ENCODE measurements around the gene TUBA1C.
A peak's percentile ranks its signal among the peaks of the same experiment; 100 is the strongest.
"Not testable (repeated sequence)": the region's sequence is repeated elsewhere in the genome, so short reads cannot be mapped to it uniquely, and the experiment has no call there.

The TUBA1C gene

DNA sequence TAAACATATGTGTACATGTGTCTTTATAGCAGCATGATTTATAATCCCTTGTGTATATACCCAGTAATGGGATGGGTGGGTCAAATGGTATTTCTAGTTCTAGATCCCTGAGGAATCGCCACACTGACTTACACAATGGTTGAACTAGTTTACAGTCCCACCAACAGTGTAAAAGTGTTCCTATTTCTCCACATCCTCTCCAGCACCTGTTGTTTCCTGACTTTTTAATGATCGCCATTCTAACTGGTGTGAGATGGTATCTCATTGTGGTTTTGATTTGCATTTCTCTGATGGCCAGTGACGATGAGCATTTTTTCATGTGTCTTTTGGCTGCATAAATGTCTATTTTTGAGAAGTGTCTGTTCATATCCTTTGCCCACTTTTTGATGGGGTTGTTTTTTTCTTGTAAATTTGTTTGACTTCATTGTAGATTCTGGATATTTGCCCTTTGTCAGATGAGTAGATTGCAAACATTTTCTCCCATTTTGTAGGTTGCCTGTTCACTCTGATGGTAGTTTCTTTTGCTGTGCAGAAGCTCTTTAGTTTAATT is 45.6 kb downstream of the TUBA1C start:
- not testable (repeated sequence) for DNase-seq (ENCODE audit: low read depth)

GRCh38 chr12:49314811-49315210 is 49.9 kb downstream of the TUBA1C start:
- no peak for DNase-seq (ENCODE audit: low read depth)

DNA sequence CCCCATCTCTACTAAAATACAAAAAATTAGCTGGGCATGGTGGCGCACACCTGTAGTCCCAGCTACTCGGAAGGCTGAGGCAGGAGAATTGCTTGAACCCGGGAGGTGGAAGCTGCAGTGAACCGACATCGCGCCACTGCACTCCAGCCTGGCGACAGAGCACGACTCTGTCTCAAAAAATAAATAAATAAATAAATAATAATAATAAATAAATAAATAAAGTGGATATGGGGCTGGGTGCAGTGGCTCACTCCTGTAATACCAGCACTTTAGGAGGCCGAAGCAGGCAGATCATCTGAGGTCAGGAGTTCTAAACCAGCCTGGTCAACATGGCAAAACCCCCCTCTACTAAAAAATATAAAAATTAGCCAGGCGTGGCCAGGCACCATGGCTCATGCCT is 52.2 kb downstream of the TUBA1C start:
- DNase-seq (ENCODE audit: low read depth), result not testable (repeated sequence)

DNA sequence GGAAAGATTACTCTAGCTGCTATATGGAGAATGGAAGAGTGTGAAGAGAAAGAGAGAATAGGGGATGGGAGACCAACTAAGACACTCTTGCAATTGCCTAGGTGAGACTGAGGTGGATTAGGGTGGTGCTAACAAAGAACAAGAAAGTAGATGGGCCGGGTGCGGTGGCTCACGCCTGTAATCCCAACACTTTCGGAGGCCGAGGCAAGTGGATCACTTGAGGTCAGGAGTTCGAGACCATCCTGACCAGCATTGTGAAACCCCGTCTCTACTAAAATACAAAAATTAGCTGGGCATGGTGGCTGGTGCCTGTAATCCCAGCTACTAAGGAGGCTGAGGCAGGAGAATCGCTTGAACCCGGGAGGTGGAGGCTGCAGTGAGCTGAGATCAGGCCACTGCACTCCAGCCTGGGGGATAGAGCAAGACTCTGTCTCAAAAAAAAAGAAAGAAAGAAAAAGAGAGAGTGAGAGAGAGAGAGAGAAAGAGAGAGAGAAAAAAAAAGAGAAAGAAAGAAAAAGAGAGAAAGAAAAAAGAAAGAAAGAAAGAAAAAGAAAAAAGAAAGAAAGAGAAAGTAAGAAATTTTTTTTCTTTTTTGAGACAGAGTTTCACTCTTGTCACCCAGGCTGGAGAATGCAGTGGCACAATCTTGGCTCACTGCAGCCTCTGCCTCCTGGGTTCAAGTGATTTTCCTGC is 55.7 kb downstream of the TUBA1C start:
- not testable (repeated sequence) for DNase-seq (ENCODE audit: low read depth)

DNA sequence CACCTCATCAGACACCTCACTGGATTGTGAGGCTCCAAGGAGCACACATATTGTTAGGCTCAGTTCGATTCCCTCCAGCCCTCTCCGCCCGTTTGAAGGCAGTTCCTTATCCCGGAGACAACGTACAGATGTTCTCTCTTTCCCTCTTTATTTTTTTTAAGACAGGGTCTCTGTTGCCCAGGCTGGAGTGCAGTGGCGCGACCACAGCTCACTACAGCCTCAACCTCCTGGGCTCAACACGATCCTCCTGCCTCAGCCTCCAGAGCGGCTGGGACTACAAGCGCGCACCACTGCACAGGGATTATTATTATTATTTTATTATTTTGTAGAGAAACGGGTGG is 57.5 kb downstream of the TUBA1C start:
- no peak for DNase-seq (ENCODE audit: low read depth)

DNA sequence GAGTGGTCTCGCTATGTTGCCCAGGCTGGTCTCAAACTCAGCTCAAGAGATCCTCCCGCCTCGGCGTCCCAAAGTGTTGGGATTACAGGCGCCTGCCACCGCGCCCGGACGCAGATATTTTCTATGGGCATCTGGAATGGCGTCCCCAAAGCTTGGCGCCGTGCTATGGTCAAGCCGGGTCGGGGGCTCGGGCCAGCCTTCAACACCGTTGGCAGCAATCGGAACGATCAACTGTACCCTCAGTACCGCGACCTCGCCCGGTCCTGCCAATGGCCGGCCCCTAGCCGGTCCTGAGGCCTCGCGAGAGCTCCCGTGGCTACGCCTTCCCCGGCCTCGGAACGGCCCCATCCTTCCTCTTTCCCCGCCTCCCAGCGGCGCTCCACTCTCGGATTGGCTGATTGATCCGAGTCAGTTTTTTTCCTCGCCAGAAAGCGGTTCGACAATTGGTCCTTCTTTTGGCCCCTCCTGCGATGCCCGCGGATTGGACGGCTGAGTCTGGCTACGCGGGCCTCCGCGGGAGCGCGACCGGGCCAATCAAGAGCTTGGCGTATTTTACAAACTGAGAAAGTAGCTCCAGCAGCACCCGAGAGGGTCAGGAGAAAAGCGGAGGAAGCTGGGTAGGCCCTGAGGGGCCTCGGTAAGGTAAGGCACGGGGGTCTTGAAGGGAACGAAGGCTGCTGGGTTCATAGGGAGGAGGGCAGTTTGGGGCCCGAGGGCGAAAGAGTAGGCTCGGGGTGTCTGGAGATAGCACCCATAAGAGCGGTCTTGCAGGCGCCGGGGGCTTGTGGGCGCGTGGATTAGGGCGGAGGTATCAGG is 58.0 kb downstream of the TUBA1C start, which contains the start of gene TROAP:
TROAP (plus strand) TSS at position 548 of the 816 bp plus-strand sequence. CDS start 354 bp downstream, outside the sequence.
- peak; percentile 95 for DNase-seq (ENCODE audit: low read depth)

DNA sequence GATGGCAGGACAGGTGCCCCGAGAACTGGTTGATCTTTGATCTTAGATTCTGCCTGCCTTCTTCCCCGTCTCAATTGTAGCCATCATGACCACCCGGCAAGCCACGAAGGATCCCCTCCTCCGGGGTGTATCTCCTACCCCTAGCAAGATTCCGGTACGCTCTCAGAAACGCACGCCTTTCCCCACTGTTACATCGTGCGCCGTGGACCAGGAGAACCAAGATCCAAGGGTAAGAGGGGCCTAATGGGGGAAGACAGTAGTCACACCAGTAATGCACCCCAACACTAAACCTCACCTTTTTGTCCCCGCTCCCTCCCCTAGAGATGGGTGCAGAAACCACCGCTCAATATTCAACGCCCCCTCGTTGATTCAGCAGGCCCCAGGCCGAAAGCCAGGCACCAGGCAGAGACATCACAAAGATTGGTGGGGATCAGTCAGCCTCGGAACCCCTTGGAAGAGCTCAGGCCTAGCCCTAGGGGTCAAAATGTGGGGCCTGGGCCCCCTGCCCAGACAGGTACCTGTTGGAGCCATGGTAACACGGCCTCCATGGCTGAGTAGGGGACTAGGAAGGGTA is 58.7 kb downstream of the TUBA1C start:
- DNase-seq (ENCODE audit: low read depth), result no peak

Data from activated T-cell treated with anti-CD3 and anti-CD28 coated beads for 48 hours (primary cell).